Measurements from ENCODE around the gene ACYP2.
A peak's percentile ranks its signal among the peaks of the same experiment; 100 is the strongest.

The ACYP2 gene

DNA sequence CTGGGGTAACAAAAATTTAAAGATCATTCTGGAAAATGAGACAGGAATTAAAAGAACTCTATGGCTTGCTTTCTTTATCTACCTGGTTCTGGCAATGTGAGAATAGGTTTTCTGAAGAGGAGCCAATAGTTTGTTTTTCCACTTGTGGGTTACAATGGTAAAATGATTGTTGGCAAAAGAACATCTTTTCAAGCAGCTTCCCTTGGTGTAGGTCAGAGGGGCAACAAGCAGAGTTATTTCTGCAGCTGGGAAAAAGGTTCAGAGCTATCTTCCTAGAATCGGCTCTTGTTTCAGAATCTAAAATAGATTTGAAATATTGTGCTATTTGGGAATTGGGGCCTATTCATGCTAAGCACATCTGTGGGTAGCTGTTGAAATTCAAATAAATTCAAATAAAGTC, 152.2 kb downstream of the ACYP2 start:
- TF ChIP-seq, protein P1, sequence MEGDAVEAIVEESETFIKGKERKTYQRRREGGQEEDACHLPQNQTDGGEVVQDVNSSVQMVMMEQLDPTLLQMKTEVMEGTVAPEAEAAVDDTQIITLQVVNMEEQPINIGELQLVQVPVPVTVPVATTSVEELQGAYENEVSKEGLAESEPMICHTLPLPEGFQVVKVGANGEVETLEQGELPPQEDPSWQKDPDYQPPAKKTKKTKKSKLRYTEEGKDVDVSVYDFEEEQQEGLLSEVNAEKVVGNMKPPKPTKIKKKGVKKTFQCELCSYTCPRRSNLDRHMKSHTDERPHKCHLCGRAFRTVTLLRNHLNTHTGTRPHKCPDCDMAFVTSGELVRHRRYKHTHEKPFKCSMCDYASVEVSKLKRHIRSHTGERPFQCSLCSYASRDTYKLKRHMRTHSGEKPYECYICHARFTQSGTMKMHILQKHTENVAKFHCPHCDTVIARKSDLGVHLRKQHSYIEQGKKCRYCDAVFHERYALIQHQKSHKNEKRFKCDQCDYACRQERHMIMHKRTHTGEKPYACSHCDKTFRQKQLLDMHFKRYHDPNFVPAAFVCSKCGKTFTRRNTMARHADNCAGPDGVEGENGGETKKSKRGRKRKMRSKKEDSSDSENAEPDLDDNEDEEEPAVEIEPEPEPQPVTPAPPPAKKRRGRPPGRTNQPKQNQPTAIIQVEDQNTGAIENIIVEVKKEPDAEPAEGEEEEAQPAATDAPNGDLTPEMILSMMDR (IDR thresholded peaks at IDR 0.05; ENCODE audit: low read depth, low read length, missing control alignments): no peak
- no peak overlapping the region for H3K4me3 ChIP-seq (ENCODE audit: low read depth, low read length)
- no peak for DNase-seq (ENCODE audit: low read depth)

GRCh38 chr2:54271189-54271588, 155.8 kb downstream of the ACYP2 start:
- no peak overlapping the region for H3K4me3 ChIP-seq (ENCODE audit: low read depth, low read length)
- DNase-seq (ENCODE audit: low read depth): no peak
- TF ChIP-seq, protein P1 (IDR thresholded peaks at IDR 0.05; ENCODE audit: low read depth, low read length, missing control alignments): no peak

DNA sequence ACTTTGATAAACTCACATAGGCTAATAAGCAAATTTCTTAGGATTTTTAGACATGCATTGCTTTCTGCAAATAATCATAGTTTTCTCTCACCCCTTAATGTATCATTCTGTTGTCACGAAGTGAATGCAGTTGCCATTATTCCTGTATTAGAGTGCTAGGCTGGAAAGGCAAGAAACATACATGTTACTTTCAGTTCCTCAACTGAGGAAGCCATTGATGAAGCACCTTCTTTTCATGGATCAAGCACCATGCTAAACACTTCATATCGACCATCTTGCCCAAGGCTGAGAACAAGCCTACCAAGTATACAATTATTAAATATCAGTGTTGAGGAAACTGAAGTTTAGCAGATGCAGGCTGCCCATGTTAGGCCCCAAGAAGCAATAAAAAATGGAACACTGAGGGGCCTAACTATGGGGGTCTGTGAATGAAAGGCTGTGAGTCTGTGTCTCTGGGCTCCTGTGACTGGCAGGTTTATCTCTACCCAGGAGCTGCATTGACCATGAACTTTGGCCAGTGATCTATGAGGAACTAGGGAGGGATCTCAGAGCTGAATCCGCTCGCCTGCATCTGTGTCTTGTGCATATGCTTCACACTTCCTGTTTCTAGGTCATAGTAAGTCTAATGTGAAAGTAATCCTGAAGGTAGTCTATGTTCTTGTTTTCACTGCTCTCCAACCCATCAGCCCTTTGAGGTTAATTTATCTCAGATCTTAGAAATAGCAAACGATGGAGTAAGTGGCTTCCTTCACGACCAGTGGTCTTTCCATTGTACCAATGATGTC, 156.6 kb downstream of the ACYP2 start:
- no peak overlapping the region for H3K4me3 ChIP-seq (ENCODE audit: low read depth, low read length)
- peak; percentile 35 for DNase-seq (ENCODE audit: low read depth)

GRCh38 chr2:54274781-54275242, 159.4 kb downstream of the ACYP2 start:
- no peak overlapping the region for H3K4me3 ChIP-seq (ENCODE audit: low read depth, low read length)
- DNase-seq (ENCODE audit: low read depth): no peak

More for the DNA sequence above, 156.6 kb downstream of the ACYP2 start:
- TF ChIP-seq, protein P1 (IDR thresholded peaks at IDR 0.05; ENCODE audit: low read depth, low read length, missing control alignments): no peak

GRCh38 chr2:54275541-54275940, 160.1 kb downstream of the ACYP2 start:
- no peak for DNase-seq (ENCODE audit: low read depth)
- H3K4me3 ChIP-seq (ENCODE audit: low read depth, low read length): no peak overlapping the region
- TF ChIP-seq, protein P1 (IDR thresholded peaks at IDR 0.05; ENCODE audit: low read depth, low read length, missing control alignments): no peak

More at GRCh38 chr2:54274781-54275242, 159.4 kb downstream of the ACYP2 start:
- TF ChIP-seq, protein P1 (IDR thresholded peaks at IDR 0.05; ENCODE audit: low read depth, low read length, missing control alignments): no peak

DNA sequence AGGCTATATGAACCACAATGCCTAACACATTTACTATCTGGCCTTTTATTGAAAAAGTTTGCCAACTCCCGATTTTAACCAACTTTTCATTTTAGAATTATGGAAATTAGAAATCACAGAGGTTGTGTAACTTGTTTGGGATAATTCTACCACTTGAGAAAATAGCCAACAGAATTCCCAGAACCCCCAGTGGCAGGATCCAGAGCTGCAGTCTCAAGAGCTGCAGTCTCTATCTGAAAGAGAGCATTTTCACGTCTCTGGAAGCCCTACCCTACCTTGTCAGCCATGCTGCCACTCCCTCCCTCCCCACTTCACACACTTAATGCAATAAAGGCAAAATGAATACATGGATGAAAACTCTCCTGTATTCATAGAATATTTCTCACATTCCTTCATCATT, 164.0 kb downstream of the ACYP2 start:
- no peak overlapping the region for H3K4me3 ChIP-seq (ENCODE audit: low read depth, low read length)
- TF ChIP-seq, protein P1 (IDR thresholded peaks at IDR 0.05; ENCODE audit: low read depth, low read length, missing control alignments): peak; percentile 25
- DNase-seq (ENCODE audit: low read depth): no peak

DNA sequence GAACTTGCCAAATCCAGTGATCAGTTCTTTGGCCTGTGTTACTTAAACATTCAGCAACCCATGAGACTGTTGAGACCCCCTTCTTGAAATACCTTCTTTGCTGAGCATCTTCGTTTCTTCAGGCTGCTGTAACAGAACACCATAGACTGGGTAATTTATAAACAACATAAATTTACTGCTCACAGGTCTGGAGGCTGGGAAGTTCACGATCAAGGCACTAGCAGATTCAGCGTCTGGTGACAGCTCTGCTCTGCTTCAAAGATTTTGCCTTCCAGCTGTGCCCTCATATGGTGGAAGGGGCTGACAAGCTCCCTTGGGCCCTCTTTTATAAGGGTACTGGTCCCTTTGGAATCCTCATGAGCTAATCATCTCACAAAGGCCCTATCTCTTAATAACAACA, 169.4 kb downstream of the ACYP2 start:
- DNase-seq (ENCODE audit: low read depth): no peak
- H3K4me3 ChIP-seq (ENCODE audit: low read depth, low read length): no peak overlapping the region
- TF ChIP-seq, protein P1 (IDR thresholded peaks at IDR 0.05; ENCODE audit: low read depth, low read length, missing control alignments): no peak
